Articular chondrocyte of knee joint (primary cell): Measurements from ENCODE around the gene EIF2A. TPM values are rescaled to one million over a fixed set of nuclear protein-coding genes. Genes with fewer than 3 reads are reported as not detected.

Source experiments
- total RNA-seq: library from RNA; depleted of rRNA; stranded (reverse); fragments of >200 nt; gene quantifications from 2 replicates; pipeline ENCODE4 v1.2.3, GENCODE V29; 2012

The EIF2A gene
- total RNA-seq, result 205 and 239 TPM in 2 replicates

GRCh38 chr3:150546226-150547044 lies at the start of gene EIF2A, which contains the start of gene SERP1:
Gene EIF2A (plus strand): TSS chr3:150546787. CDS start chr3:150546803, 16 bp downstream.
Gene SERP1 (minus strand): TSS chr3:150546496. CDS start chr3:150546135, 361 bp downstream.

GRCh38 chr3:150603153-150603979 lies 56.8 kb downstream of the EIF2A start, which contains the start of gene SELENOT:
Gene SELENOT (plus strand): TSS chr3:150603321. CDS start chr3:150603363, 42 bp downstream.

Other genes starting within 250 kb of the EIF2A start
- 17.4 and 18.2 TPM in 2 replicates for gene TSC22D2, start 138.5 kb upstream of the EIF2A start, total RNA-seq
- 105 and 128 TPM in 2 replicates for gene SERP1, start 291 bp upstream of the EIF2A start, total RNA-seq
- gene SELENOT, start 56.5 kb downstream of the EIF2A start, total RNA-seq, result 116 and 172 TPM in 2 replicates
- 0.39 TPM in 1 of 2 replicates, not detected in the other for gene ERICH6, start 157.1 kb downstream of the EIF2A start, total RNA-seq
- gene SIAH2, start 216.4 kb downstream of the EIF2A start, total RNA-seq, result 21.1 and 22.6 TPM in 2 replicates